T47D (cell line): ENCODE results near the gene ANKRD33.
A peak's percentile ranks its signal among the peaks of the same experiment; 100 is the strongest.

Source experiments
- DNase-seq, 2 experiments: peaks; one replicate each; pipeline versions ENCODE4 v3.0.0 to v3.0.0-alpha.2; 2011 to 2012; ENCODE audit warnings: low read depth in 1 of 2, low spot score in 1 of 2
- JUND ChIP-seq: IDR thresholded peaks from 2 replicates; pipeline ENCODE4 v1.6.1; 2012; ENCODE audit warnings: low read depth
- in situ Hi-C: cut with HindIII; loops from 2 replicates; pipeline ENCODE4 v1.10.0; 2016; ENCODE audit warnings: low sequenced_read_pairs, low pct_unique_long_range_greater_than_20kb

The ANKRD33 gene

GRCh38 chr12:51923506-51924365, 35.8 kb downstream of the ANKRD33 start:
- in situ Hi-C loops, result no loop called here
- TF ChIP-seq JUND, result no peak
- no peak for DNase-seq

GRCh38 chr12:51924551-51925319, 36.8 kb downstream of the ANKRD33 start:
- TF ChIP-seq JUND, result no peak
- in situ Hi-C loops, result no loop called here
- no peak for DNase-seq

- no peak for DNase-seq
- in situ Hi-C loops, result no loop called here
These were observed 37.6 kb downstream of the ANKRD33 start for GRCh38 chr12:51925346-51926063.

GRCh38 chr12:51926064-51926632, 38.2 kb downstream of the ANKRD33 start:
- in situ Hi-C loops, result no loop called here
- DNase-seq, result no peak
- no peak for TF ChIP-seq JUND

More at GRCh38 chr12:51925346-51926063, 37.6 kb downstream of the ANKRD33 start:
- TF ChIP-seq JUND, result no peak

DNA sequence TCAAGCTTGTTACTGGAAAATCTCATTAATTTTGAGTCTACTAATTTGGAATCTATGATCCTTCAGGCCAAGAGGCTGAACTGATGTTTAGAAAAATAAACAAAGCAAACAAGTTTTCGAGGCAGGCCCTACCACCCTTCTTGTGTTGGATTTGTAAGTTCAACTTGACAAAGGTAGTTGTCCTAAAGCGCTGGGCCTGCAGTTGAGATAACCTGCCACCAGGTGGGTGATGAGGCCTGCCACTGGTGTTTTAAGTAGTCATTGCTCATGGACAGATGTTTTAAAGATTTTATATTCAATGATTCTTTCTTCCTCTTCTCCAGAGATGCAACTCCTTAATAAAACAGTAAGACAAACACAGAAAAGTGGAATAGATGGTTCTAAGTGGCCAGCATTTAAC, 38.8 kb downstream of the ANKRD33 start:
- in situ Hi-C loops, result no loop called here
- no peak for TF ChIP-seq JUND
- DNase-seq, result peak in 1 of 2 experiments; percentile 72

GRCh38 chr12:51932218-51933076, 44.5 kb downstream of the ANKRD33 start:
- DNase-seq, result no peak
- in situ Hi-C loops, result no loop called here
- TF ChIP-seq JUND, result no peak

DNA sequence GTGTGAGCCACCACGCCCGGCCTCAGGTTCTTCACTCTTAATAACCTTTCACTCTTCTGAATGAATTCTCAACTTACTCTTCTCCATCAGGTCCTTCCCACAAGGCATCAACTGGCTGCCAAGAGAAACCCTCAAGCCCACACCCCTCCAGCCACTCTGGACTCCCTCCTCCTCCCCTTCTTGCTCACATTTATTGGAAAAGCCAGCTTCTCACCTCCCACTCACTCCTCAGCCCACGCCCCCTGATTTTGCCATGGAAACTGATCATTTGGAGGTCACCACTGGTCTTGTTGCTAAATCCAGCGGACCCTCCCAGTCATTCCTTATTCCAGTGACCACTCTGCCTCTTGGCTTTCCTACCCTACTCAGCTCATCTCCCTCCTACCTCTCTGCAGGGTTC, 46.2 kb downstream of the ANKRD33 start:
- TF ChIP-seq JUND, result no peak
- DNase-seq, result no peak
- in situ Hi-C loops, result no loop called here

DNA sequence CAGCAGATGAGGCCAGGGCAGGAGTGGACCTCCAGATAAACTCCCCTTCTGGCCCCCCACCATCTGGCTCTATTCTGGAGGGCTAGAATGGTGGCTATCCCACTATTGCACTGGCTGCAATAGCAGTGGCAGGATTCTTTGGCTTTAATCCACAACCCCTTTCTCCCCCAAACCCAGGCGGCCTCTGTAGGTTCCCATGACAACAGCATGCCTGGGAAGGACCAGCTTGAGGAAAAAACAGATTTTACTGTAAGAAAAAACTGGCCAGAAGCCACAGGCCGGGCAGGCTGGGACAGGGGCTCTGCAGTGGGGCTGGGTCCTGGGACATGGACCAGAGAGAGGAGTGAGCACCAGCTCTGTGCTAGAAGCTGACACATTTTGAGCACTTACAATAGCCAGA, 50.0 kb downstream of the ANKRD33 start:
- no peak for DNase-seq
- TF ChIP-seq JUND, result no peak
- in situ Hi-C loops, result no loop called here

DNA sequence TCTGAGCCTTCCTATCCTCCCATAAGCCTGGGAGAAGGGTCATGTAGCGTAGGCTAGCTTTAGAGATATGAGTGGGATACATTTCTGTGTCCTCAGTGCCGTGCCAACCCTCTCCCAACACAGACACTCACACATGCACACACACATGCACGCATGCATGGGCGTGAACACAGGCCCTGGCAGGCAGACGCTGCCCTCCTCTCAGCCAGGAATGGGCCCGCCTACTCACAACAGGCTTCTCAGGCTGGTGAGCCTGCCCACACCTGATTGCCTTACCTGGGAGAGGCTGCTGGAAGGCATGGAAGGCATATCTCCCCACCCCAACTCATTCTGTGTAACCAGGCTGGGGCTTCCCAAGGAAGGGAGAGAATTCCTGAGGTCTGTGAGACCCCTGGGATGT, 50.8 kb downstream of the ANKRD33 start:
- no peak for DNase-seq
- no peak for TF ChIP-seq JUND
- in situ Hi-C loops, result no loop called here

DNA sequence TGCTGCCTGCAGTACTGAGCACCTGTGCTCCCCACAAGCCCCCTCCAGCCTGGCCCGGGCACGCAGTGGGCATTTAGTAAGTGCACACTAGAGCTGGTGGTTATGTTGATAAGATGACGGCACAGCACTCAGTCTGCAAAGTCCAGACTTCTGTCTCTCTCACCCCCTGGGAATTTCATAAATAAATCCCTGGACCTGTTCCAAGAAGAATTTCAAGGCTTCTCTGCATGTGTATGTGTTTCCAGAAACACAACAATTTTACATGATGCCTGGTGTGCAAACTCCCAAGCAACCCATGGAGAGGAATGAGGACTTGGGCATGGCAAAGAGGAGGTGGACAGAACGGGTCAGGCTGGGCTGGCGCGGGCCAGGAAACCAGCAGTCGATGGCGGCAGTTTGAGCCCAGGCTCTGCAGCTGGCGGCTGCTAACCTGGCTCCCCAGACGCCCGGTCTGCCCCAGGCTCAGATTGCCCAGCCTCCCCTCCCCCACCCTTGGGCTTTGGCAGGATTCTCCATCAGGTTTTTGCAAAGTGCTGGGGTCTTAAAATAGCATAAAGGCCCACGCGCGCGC, 53.2 kb downstream of the ANKRD33 start:
- no peak for DNase-seq
- in situ Hi-C loops, result no loop called here
- no peak for TF ChIP-seq JUND
